NCI-H524 treated with DMSO at 0.1 percent for 48 hours (cell line): Measurements from ENCODE around the gene NECTIN2.
"Not testable (repeated sequence)": the region's sequence is repeated elsewhere in the genome, so short reads cannot be mapped to it uniquely, and the experiment has no call there.

ENCODE experiments used
- DNase-seq: peaks from one replicate; lab custom pipeline; 2025; lab: John Stamatoyannopoulos, UW

The NECTIN2 gene

GRCh38 chr19:44817725-44818465 is 28.2 kb upstream of the NECTIN2 start:
- no peak for DNase-seq

- no peak for DNase-seq
These were observed 27.5 kb upstream of the NECTIN2 start for GRCh38 chr19:44818466-44819031.

- DNase-seq: no peak
These were observed 26.8 kb upstream of the NECTIN2 start for GRCh38 chr19:44819246-44819832.

- DNase-seq: no peak
These were observed 25.2 kb upstream of the NECTIN2 start for GRCh38 chr19:44820648-44821609.

- DNase-seq: no peak
These were observed 23.9 kb upstream of the NECTIN2 start for GRCh38 chr19:44822177-44822576.

- DNase-seq: no peak
These were observed 23.3 kb upstream of the NECTIN2 start for GRCh38 chr19:44822670-44823372.

GRCh38 chr19:44823373-44823698 is 22.8 kb upstream of the NECTIN2 start:
- DNase-seq: no peak

- peak; percentile 33 for DNase-seq
These were observed 21.3 kb upstream of the NECTIN2 start for GRCh38 chr19:44824761-44825160.

- not testable (repeated sequence) for DNase-seq
These were observed 13.2 kb upstream of the NECTIN2 start for GRCh38 chr19:44832875-44833274.

GRCh38 chr19:44834399-44834798 is 11.7 kb upstream of the NECTIN2 start:
- DNase-seq: not testable (repeated sequence)

GRCh38 chr19:44839276-44839675 is 6.8 kb upstream of the NECTIN2 start:
- no peak for DNase-seq

- DNase-seq: no peak
These were observed 5.3 kb upstream of the NECTIN2 start for GRCh38 chr19:44840811-44841210.

- DNase-seq: no peak
These were observed 4.9 kb upstream of the NECTIN2 start for GRCh38 chr19:44841231-44841630.

- no peak for DNase-seq
These were observed 848 bp upstream of the NECTIN2 start for GRCh38 chr19:44845286-44845611.

- DNase-seq: no peak
These were observed 502 bp downstream of the NECTIN2 start for GRCh38 chr19:44846455-44847143.

- DNase-seq: no peak
These were observed 1.3 kb downstream of the NECTIN2 start for GRCh38 chr19:44847144-44848035.

- no peak for DNase-seq
These were observed 2.1 kb downstream of the NECTIN2 start for GRCh38 chr19:44848036-44848811.

- DNase-seq: no peak
These were observed 2.8 kb downstream of the NECTIN2 start for GRCh38 chr19:44848812-44849447.

- no peak for DNase-seq
These were observed 4.6 kb downstream of the NECTIN2 start for GRCh38 chr19:44850641-44851109.
